ENCODE measurements around the gene EHD3.

EHD3 gene

GRCh38 chr2:31286961-31287550 is 53.1 kb downstream of the EHD3 start:
- TF ChIP-seq, protein P1, sequence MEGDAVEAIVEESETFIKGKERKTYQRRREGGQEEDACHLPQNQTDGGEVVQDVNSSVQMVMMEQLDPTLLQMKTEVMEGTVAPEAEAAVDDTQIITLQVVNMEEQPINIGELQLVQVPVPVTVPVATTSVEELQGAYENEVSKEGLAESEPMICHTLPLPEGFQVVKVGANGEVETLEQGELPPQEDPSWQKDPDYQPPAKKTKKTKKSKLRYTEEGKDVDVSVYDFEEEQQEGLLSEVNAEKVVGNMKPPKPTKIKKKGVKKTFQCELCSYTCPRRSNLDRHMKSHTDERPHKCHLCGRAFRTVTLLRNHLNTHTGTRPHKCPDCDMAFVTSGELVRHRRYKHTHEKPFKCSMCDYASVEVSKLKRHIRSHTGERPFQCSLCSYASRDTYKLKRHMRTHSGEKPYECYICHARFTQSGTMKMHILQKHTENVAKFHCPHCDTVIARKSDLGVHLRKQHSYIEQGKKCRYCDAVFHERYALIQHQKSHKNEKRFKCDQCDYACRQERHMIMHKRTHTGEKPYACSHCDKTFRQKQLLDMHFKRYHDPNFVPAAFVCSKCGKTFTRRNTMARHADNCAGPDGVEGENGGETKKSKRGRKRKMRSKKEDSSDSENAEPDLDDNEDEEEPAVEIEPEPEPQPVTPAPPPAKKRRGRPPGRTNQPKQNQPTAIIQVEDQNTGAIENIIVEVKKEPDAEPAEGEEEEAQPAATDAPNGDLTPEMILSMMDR (IDR thresholded peaks at IDR 0.05; ENCODE audit: extremely low read depth, missing control alignments): no peak
- no peak for DNase-seq (ENCODE audit: low spot score)

DNA sequence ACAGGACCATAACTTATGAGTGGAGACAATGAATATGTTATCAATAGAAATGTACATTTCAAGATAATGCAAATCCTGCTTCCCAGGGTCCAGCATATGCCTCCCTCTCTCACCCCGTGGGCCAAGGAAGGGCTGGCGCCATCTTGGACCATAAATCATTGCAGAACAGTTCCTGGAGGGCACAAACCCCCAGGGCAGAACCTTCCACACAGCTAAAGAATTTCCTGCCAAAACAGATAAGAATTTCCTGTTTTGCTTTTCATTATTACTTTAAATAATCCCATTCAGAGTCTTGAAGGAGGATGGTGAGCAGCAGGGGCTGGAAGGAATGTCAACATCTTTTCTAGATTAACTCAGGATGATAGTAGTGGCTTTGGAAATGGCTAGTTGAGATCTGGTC is 53.7 kb downstream of the EHD3 start:
- DNase-seq (ENCODE audit: low spot score): no peak

GRCh38 chr2:31294196-31294595 is 60.2 kb downstream of the EHD3 start:
- no peak for DNase-seq (ENCODE audit: low spot score)
- TF ChIP-seq, protein P1 (IDR thresholded peaks at IDR 0.05; ENCODE audit: extremely low read depth, missing control alignments): no peak

More for the DNA sequence above, 53.7 kb downstream of the EHD3 start:
- TF ChIP-seq, protein P1 (IDR thresholded peaks at IDR 0.05; ENCODE audit: extremely low read depth, missing control alignments): no peak

DNA sequence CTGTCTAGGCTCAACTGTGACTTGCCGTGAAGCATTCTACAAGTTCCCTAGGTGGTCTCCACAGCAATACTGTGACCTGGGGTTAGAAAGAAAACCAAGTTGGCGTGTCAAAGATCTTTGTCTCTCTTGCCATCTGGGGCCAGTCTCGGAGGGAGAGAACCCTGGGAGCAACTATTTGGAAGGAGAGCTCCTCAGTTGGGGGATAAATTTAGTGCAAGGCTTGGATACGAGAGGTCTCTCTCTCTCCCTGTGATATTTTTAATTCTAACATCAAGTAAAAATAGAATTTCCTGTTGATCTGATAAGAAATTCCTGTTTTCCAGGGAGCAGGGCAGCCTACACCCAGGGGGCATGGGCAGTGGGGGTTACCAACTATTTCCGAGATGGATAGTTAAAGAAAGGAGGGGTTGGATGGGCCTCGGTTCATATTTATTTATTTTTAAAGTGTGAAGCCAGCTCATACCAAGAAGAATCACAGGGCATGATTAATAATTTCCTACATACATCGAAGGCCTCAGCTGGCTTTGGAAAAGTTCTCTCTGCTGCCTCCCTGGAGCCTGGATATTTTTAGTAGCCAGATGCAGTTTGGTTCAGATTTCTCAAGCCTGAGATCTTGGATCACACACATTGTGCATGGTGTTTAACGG is 62.8 kb downstream of the EHD3 start:
- no peak for DNase-seq (ENCODE audit: low spot score)
- TF ChIP-seq, protein P1 (IDR thresholded peaks at IDR 0.05; ENCODE audit: extremely low read depth, missing control alignments): no peak

- no peak for DNase-seq (ENCODE audit: low spot score)
- TF ChIP-seq, protein P1 (IDR thresholded peaks at IDR 0.05; ENCODE audit: extremely low read depth, missing control alignments): no peak
Measured at GRCh38 chr2:31297751-31298150, 63.8 kb downstream of the EHD3 start.

DNA sequence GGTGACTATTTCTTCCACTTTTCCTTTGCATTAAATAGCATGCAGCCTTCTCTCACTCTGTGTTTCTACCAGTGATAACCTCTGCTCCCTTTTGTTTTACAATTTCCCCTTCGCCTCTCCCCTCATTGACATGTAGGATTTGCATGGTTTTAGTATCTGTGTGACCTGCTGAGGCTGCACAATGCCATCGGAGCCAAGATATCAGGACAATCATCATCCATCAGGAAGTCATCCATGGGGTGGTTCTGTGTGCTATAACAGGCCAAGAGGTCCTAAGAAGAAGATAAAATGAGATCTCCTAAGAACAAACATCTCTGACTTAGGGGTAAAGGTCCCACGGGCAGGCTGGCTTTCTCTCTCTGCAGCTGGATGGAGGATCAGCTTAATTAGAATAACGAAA is 65.6 kb downstream of the EHD3 start:
- TF ChIP-seq, protein P1 (IDR thresholded peaks at IDR 0.05; ENCODE audit: extremely low read depth, missing control alignments): no peak
- no peak for DNase-seq (ENCODE audit: low spot score)

DNA sequence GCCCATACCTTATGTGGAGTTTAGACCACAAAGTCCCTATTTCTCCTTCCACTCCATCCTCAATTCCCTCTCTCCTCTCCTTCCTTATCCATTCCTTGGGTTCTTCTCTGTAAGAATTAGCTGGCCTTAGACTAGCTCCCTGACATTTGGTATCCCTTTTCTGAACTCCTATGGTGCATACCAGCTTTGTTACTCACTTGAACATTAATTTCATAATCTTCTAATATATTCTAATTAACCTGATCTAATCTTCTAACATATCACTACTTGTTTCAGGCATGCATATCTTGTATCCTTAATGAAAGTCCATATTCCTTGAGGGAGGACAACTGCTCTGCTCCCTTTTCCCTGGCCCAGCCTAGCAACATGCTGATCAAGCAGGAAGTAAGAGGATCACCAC is 66.4 kb downstream of the EHD3 start:
- TF ChIP-seq, protein P1 (IDR thresholded peaks at IDR 0.05; ENCODE audit: extremely low read depth, missing control alignments): no peak
- DNase-seq (ENCODE audit: low spot score): no peak

Data from GM20000 (cell line).